BLaER1 (cell line): ENCODE results near the gene HNMT.
A peak's percentile ranks its signal among the peaks of the same experiment; 100 is the strongest.

Source experiments
- H3K27ac ChIP-seq: shearing (Covaris generic); formaldehyde crosslinking; 2 replicates; pipeline ENCODE4 v1.8.1; 2022
- H3K27me3 ChIP-seq: shearing (Covaris generic); formaldehyde crosslinking; 2 replicates; pipeline ENCODE4 v1.8.1; 2022
- H3K36me3 ChIP-seq: shearing (Covaris generic); formaldehyde crosslinking; 2 replicates; pipeline ENCODE4 v1.8.1; 2022
- H3K4me1 ChIP-seq: shearing (Covaris generic); formaldehyde crosslinking; 2 replicates; pipeline ENCODE4 v1.8.1; 2022
- H3K4me2 ChIP-seq: shearing (Covaris generic); formaldehyde crosslinking; 2 replicates; pipeline ENCODE4 v1.8.1; 2022
- H3K4me3 ChIP-seq: shearing (Covaris generic); formaldehyde crosslinking; 2 replicates; pipeline ENCODE4 v1.8.1; 2022
- H3K9ac ChIP-seq: shearing (Covaris generic); formaldehyde crosslinking; 2 replicates; pipeline ENCODE4 v1.8.1; 2022
- H3K9me3 ChIP-seq: shearing (Covaris generic); formaldehyde crosslinking; 2 replicates; pipeline ENCODE4 v1.8.1; 2022
- H4K20me1 ChIP-seq: shearing (Covaris generic); formaldehyde crosslinking; 2 replicates; pipeline ENCODE4 v1.8.1; 2022
- Cebpa-rat ChIP-seq: shearing (Covaris generic); IDR thresholded peaks from 2 replicates; pipeline ENCODE4 v1.8.1; 2022

The HNMT gene

DNA sequence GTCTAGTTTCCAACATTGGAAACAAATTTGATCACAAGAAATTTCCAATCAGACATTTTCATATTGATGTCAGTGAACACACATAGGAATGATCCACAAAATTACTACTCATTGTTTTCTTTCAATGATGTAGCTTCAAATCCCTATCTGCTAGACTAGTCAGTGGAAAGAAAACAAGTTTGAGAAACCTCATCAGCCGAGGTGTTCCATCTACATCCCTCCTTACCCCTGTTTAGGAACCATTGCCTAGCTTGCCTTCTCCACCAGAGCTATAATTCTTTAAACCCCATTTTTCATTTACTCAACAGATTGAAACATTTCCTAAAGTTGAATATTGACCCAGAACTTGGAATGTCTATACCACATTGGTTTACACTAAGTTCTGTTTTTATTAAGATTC lies 45.3 kb downstream of the HNMT start:
- H3K4me1 ChIP-seq = no peaks in the 10 kb centered on the region
- TF ChIP-seq Cebpa-rat = no peak
- no peak overlapping the region for H3K4me2 ChIP-seq
- H3K9me3 ChIP-seq = no peaks in the 10 kb centered on the region
- no peaks in the 10 kb centered on the region for H4K20me1 ChIP-seq
- no peaks in the 10 kb centered on the region for H3K36me3 ChIP-seq
- H3K4me3 ChIP-seq = no peak overlapping the region
- no peak overlapping the region for H3K27ac ChIP-seq
- H3K9ac ChIP-seq = no peak overlapping the region
- H3K27me3 ChIP-seq = no peaks in the 10 kb centered on the region

DNA sequence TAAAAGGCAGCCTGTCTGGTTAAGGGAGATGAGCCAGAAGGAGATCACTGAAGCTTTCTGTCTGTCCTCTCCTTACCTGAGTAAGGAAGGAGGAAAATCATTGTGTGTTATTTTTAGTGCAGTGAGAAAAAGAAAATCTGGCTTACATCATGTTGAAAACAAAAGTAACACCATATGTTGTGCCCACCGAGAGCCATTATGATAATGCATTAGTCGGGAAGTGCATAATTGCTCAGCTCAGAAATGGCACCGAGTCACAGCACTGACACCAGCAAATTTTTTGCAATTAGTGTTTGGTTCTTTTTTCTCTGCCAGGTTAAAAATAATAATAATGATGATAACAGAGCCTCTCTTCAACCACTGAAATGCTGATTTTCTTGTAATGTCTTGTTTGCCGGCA lies 46.6 kb downstream of the HNMT start:
- H3K36me3 ChIP-seq = no peaks in the 10 kb centered on the region

DNA sequence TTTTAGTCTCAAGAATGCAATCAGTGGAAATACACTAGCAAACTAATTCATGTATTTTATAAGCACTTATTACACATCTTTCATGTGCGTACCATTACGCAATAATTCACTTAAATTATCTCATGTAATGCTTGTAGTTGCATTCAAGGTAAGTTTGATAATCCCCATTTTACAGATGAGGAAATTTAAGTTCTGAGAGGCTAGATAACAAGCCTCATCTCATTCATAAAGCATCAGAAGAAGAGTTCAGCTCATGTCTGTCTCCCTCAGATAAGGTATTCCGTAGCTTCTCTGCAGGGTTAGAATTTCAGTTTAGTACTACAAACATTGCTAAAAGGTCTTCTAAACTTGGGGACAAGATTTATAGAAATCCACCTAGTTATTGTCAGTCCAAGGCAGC lies 47.8 kb downstream of the HNMT start:
- Histone ChIP-seq H3K9ac (no peak overlapping the region), H4K20me1 (no peaks in the 10 kb centered on the region), H3K27ac (no peak overlapping the region), H3K4me3 (no peak overlapping the region), H3K4me1 (no peaks in the 10 kb centered on the region), H3K4me2 (no peak overlapping the region), H3K27me3 (no peaks in the 10 kb centered on the region), H3K9me3 (no peaks in the 10 kb centered on the region), H3K36me3 (no peaks in the 10 kb centered on the region)
- peak; percentile 29; the same call in 1 of the 2 replicates for TF ChIP-seq Cebpa-rat

More for the DNA sequence above, 46.6 kb downstream of the HNMT start:
- no peaks in the 10 kb centered on the region for H3K9me3 ChIP-seq
- H3K4me1 ChIP-seq = no peaks in the 10 kb centered on the region
- no peak overlapping the region for H3K9ac ChIP-seq
- H3K4me3 ChIP-seq = no peak overlapping the region
- TF ChIP-seq Cebpa-rat = no peak
- H4K20me1 ChIP-seq = no peaks in the 10 kb centered on the region
- no peak overlapping the region for H3K4me2 ChIP-seq
- no peaks in the 10 kb centered on the region for H3K27me3 ChIP-seq
- no peak overlapping the region for H3K27ac ChIP-seq

DNA sequence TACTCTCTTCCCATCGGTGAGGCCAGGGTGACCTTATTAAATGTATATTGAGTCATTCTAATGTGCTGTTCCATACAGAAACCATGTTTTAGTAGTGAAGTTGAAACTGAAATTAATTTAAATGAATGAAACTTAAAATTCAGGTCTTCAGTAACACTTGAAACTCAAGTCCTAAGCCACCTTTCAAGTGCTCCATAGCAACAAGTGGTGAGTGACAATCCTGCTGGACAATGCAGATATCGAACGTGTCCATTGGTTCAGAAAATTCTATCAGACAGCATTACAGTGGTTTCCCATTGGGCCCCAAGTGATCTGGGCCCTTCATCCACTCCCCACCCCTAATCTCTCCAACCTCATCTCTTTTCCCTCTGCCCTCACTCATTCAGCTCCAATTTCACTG lies 48.7 kb downstream of the HNMT start:
- Histone ChIP-seq H3K4me3 (no peak overlapping the region), H3K9ac (no peak overlapping the region), H3K27me3 (no peaks in the 10 kb centered on the region), H3K27ac (no peak overlapping the region), H3K4me2 (no peak overlapping the region), H4K20me1 (no peaks in the 10 kb centered on the region), H3K4me1 (no peaks in the 10 kb centered on the region), H3K9me3 (no peaks in the 10 kb centered on the region), H3K36me3 (no peaks in the 10 kb centered on the region)
- no peak for TF ChIP-seq Cebpa-rat

DNA sequence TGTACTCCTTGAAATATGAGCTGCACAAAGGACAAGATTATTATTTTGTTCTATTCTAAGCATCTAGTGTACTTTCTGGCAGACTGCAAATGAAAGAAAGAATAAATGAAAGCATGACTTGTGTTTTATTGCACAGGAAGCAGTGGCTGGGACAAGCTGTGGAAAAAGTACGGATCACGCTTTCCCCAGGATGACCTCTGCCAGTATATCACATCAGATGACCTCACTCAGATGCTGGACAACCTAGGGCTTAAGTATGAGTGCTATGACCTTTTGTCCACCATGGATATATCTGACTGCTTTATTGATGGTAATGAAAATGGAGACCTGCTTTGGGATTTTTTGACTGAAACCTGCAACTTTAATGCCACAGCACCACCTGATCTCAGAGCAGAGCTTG lies 49.4 kb downstream of the HNMT start:
- H3K27ac ChIP-seq = no peak overlapping the region
- TF ChIP-seq Cebpa-rat = no peak
- no peaks in the 10 kb centered on the region for H3K9me3 ChIP-seq
- H3K4me2 ChIP-seq = no peak overlapping the region
- H3K4me3 ChIP-seq = no peak overlapping the region
- no peak overlapping the region for H3K9ac ChIP-seq
- no peaks in the 10 kb centered on the region for H3K27me3 ChIP-seq
- no peaks in the 10 kb centered on the region for H4K20me1 ChIP-seq
- H3K4me1 ChIP-seq = no peaks in the 10 kb centered on the region
- no peaks in the 10 kb centered on the region for H3K36me3 ChIP-seq

DNA sequence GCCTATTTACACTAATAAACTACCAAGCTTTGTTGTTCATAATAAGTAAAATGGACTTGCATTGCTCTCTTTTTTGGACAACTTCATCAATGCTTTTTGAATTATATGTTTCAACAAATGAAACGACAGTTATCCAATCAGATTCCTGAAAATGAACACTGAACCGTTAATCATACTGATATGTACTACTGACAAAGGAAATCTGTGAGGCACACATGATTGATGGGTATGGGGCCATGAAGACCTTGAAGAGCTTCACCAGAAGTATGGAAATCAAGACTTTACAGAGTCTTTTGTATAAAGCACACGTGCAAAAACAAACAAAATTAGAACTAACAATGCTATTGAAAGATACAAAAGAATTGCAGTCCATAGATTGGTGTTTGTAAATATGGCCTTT lies 51.2 kb downstream of the HNMT start:
- no peaks in the 10 kb centered on the region for H3K27me3 ChIP-seq
- no peak overlapping the region for H3K4me3 ChIP-seq

DNA sequence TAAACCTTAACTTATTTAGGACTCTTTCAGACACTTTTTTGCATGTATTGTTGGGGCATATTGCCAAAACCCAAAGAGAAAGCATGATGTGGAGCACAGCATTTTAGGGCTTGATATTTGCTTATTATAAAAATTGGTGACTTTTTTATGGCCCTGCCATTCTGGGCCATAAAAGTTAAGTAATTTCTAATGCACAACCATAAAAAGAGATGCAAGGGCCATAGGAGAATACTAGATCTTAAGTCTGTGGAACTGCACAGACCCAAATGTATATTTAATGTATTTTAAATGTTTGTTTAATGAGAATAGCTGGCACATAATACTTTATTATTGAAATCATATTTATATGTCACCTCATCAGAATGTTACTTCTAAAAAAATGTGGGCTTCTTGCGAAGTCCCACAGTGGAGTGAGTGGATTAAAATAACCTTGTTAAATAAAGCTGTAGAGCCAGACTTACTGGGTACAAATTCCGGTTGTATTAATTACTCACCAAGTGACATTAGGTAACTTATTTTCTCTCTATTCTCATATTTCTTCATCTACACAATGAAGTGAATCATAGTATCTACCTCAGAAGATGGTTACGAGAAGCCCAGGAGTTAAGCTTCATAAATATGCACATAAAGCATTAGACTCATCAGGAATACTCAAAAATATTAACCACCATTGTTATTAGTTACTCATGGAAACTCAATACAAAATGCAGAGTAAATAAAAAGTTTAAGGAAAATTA lies 52.2 kb downstream of the HNMT start:
- no peak for TF ChIP-seq Cebpa-rat
- no peaks in the 10 kb centered on the region for H3K9me3 ChIP-seq
- no peaks in the 10 kb centered on the region for H3K36me3 ChIP-seq
- no peaks in the 10 kb centered on the region for H3K27me3 ChIP-seq
- H3K9ac ChIP-seq = no peak overlapping the region
- no peak overlapping the region for H3K4me3 ChIP-seq
- no peaks in the 10 kb centered on the region for H4K20me1 ChIP-seq
- no peak overlapping the region for H3K27ac ChIP-seq
- no peak overlapping the region for H3K4me2 ChIP-seq
- H3K4me1 ChIP-seq = no peaks in the 10 kb centered on the region

More for the DNA sequence above, 51.2 kb downstream of the HNMT start:
- H3K27ac ChIP-seq = no peak overlapping the region
- H3K36me3 ChIP-seq = no peaks in the 10 kb centered on the region
- H3K4me1 ChIP-seq = no peaks in the 10 kb centered on the region
- no peaks in the 10 kb centered on the region for H4K20me1 ChIP-seq
- TF ChIP-seq Cebpa-rat = no peak
- no peaks in the 10 kb centered on the region for H3K9me3 ChIP-seq
- H3K4me2 ChIP-seq = no peak overlapping the region
- H3K9ac ChIP-seq = no peak overlapping the region

DNA sequence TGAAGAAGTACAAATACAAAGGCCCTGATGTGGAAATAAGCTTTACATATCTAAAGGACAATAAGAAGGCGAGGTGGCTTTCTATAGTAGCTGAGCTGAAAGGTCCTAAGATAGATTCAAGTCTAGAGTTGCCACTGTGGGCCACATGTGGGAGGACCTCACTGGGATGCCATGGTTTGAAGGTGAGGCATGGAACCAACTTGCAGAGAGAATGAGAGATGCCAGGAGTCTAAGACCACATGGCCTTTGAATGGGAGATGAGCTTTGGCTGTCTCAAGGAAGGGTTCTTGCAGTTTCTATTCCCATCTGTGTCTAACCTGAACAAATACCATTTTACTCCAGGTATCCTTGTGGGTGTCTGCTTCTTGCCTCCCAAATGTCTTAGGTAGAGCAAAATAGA lies 53.6 kb downstream of the HNMT start:
- no peak overlapping the region for H3K4me3 ChIP-seq
- H3K9ac ChIP-seq = no peak overlapping the region
- no peak overlapping the region for H3K27ac ChIP-seq
- TF ChIP-seq Cebpa-rat = no peak
- H3K27me3 ChIP-seq = no peaks in the 10 kb centered on the region
- H3K4me2 ChIP-seq = no peak overlapping the region
- H3K36me3 ChIP-seq = no peaks in the 10 kb centered on the region
- H3K4me1 ChIP-seq = no peaks in the 10 kb centered on the region
- no peaks in the 10 kb centered on the region for H3K9me3 ChIP-seq
- no peaks in the 10 kb centered on the region for H4K20me1 ChIP-seq

DNA sequence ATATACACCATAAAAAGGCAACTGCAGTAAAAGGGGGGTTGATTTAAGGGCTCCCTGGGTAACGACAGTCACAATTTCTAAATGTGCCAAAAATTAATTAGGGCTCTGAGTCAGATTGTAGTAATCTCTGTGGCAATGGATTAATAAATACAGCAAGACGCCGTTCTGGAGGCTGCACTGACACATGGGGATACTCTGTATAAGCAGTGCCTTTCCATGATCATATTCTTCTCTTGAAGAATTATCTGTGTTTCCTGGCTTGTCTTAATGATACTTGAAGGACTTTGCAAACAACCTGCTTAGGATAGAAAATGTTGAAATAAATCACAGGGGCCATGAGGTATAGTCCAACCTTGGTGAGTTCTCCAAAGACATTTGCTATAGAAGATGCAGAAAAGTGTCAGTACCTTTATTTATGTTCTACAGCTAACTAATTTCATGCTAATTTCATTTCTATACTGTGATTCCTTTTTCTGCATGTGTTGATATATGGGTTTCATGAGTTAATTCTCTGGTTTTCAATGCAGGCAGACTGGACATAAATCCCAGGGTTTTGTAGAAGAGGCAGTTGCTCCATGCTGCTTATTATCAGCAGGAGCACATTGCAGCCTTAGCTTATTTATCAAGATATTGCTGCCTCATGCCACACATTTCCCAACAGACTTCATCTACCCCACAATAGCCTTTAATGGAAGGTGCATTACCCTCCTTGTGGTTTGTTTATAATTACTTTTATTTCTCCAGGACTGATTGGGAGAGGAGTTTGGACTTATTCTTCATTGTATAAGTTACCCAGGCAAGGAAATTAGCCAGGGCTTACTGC lies 54.8 kb downstream of the HNMT start:
- Histone ChIP-seq H3K4me1 (no peaks in the 10 kb centered on the region), H3K27me3 (no peaks in the 10 kb centered on the region), H3K9me3 (no peaks in the 10 kb centered on the region), H3K9ac (no peak overlapping the region), H3K36me3 (no peaks in the 10 kb centered on the region), H3K4me2 (no peak overlapping the region), H3K4me3 (no peak overlapping the region), H3K27ac (no peak overlapping the region), H4K20me1 (no peaks in the 10 kb centered on the region)
- no peak for TF ChIP-seq Cebpa-rat

DNA sequence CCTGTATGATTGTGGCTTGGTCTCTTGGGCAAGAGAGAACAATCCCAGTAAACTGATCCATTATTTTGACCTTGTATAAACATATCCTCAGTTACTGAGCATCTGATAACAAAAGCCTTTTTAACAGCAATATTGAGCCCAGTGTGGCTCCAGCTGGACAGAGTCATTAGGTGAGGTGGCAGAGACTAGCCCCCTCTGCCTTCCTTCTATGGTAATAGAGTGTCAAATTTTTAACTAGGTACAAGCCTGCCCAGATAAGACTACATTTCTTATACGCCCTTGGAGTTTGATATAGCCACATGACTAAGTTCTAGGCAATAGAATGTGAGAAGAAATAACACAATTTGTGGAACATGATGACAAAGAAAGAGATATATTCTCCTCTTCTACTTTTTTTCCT lies 56.2 kb downstream of the HNMT start:
- Histone ChIP-seq H3K9ac (no peak overlapping the region), H3K4me3 (no peak overlapping the region), H3K9me3 (no peaks in the 10 kb centered on the region), H3K27ac (no peak overlapping the region), H3K36me3 (no peaks in the 10 kb centered on the region), H3K4me1 (no peaks in the 10 kb centered on the region), H3K4me2 (no peak overlapping the region), H3K27me3 (no peaks in the 10 kb centered on the region), H4K20me1 (no peaks in the 10 kb centered on the region)
- no peak for TF ChIP-seq Cebpa-rat
